Gastrocnemius medialis (tissue), 4 donors: Measurements from ENCODE around the gene RYR2. TPM values are rescaled to one million over a fixed set of nuclear protein-coding genes. Genes with fewer than 3 reads are reported as not detected.

Source experiments
- ATAC-seq, 2 donors: fragments of 150-250 bp; one replicate each; pipeline ENCODE4 v1.9.1; 2016
- DNase-seq, 2 donors: peaks; one replicate each; pipeline ENCODE4 v3.0.0-alpha.2; 2019
- H3K27ac ChIP-seq, 4 donors: fragments of 200-600 bp; sonication (generic); 1 replicate in 1 of 4; 2 replicates in 3 of 4; pipeline ENCODE4 v1.5.1; 2016 to 2018; ENCODE audit warnings: mild to moderate bottlenecking in 2 of 4, moderate library complexity in 1 of 4
- H3K27me3 ChIP-seq, 3 donors: fragments of 200-600 bp; sonication (generic) in 2 of 3; 1 replicate in 1 of 3; 2 replicates in 2 of 3; pipeline versions ENCODE4 v1.5.1 to v1.6.0; 2016 to 2019; ENCODE audit warnings: mild to moderate bottlenecking in 1 of 3, moderate library complexity in 1 of 3
- H3K36me3 ChIP-seq, 2 donors: fragments of 200-600 bp; sonication (generic) in 1 of 2; one replicate each; pipeline ENCODE4 v1.5.1; 2017 to 2018
- H3K4me1 ChIP-seq, 2 donors: fragments of 200-600 bp; sonication (generic) in 1 of 2; one replicate each; pipeline ENCODE4 v1.5.1; 2016 to 2017; ENCODE audit warnings: mild to moderate bottlenecking in 2 of 2
- H3K4me3 ChIP-seq, 4 donors: fragments of 200-600 bp; sonication (generic) in 3 of 4; 1 replicate in 1 of 4; 2 replicates in 3 of 4; pipeline ENCODE4 v1.5.1; 2016 to 2019; ENCODE audit warnings: mild to moderate bottlenecking in 2 of 4
- H3K9me3 ChIP-seq, 3 donors: fragments of 200-600 bp; sonication (generic) in 2 of 3; 1 replicate in 1 of 3; 2 replicates in 2 of 3; pipeline ENCODE4 v1.5.1; 2016 to 2019
- CTCF ChIP-seq, 5 experiments: fragments of 450-650 bp in 3 of 5; fragments of 200-600 bp in 2 of 5; sonication (generic) in 2 of 5; IDR thresholded peaks in 4 of 5; conservative IDR thresholded peaks in 1 of 5; 1 replicate in 4 of 5; 2 replicates in 1 of 5; pipeline ENCODE4 v1.5.1; 2016 to 2019; ENCODE audit warnings: antibody characterized with exemption in 5 of 5, mild to moderate bottlenecking in 3 of 5, moderate library complexity in 3 of 5
- POLR2A ChIP-seq, 2 donors: fragments of 450-650 bp; IDR thresholded peaks; one replicate each; pipeline ENCODE4 v1.6.1; 2017; ENCODE audit warnings: antibody characterized with exemption in 2 of 2, mild to moderate bottlenecking in 2 of 2, moderate library complexity in 2 of 2
- in situ Hi-C, 4 donors: fragments of 200-750 bp; cut with MboI; loops; one replicate each; pipeline versions ENCODE4 v1.15.0 to v1.8.0; 2017; ENCODE audit warnings: low sequenced_read_pairs in 4 of 4
- intact Hi-C: fragments of 100-400 bp; cut with DNase I; formaldehyde crosslinking; loops from one replicate; pipeline ENCODE4 v1.15.1; 2023; ENCODE audit warnings: low total_unique reads
- total RNA-seq, 4 donors: library from RNA; depleted of rRNA; stranded (reverse); fragments of >200 nt; gene quantifications; one replicate each; pipeline versions ENCODE4 v1.1.0 to v1.2.3, GENCODE V29; 2016

Gene RYR2
- total RNA-seq, 4 donors from 2014 or later: 0.04 to 0.16 (median 0.07) TPM

GRCh38 chr1:237794071-237794470, 752.1 kb downstream of the RYR2 start:
- Histone ChIP-seq H3K4me3 (no peak overlapping the region), H3K27me3 (no peaks in the 10 kb centered on the region), H3K4me1 (no peaks in the 10 kb centered on the region), H3K36me3 (no peaks in the 10 kb centered on the region), H3K9me3 (no peaks in the 10 kb centered on the region), H3K27ac (no peak overlapping the region)
- ATAC-seq (no peak), DNase-seq (no peak)
- in situ Hi-C loops (no loop called here), intact Hi-C loops (no loop called here)
- TF ChIP-seq POLR2A (IDR thresholded peaks at IDR 0.05) (no peak), CTCF (IDR thresholded peaks at IDR 0.05 in 4 of 5, conservative IDR thresholded peaks at IDR 0.05 in 1 of 5) (no peak)

GRCh38 chr1:237795558-237795957, 753.6 kb downstream of the RYR2 start:
- in situ Hi-C loops (no loop called here), intact Hi-C loops (no loop called here)
- Histone ChIP-seq H3K27me3 (no peaks in the 10 kb centered on the region), H3K27ac (no peak overlapping the region), H3K9me3 (no peaks in the 10 kb centered on the region), H3K4me1 (no peaks in the 10 kb centered on the region), H3K4me3 (no peak overlapping the region), H3K36me3 (no peaks in the 10 kb centered on the region)
- no peak for ATAC-seq
- no peak for DNase-seq
- TF ChIP-seq POLR2A (IDR thresholded peaks at IDR 0.05) (no peak), CTCF (IDR thresholded peaks at IDR 0.05 in 4 of 5, conservative IDR thresholded peaks at IDR 0.05 in 1 of 5) (no peak)

GRCh38 chr1:237799762-237800474, 757.9 kb downstream of the RYR2 start:
- H3K36me3 ChIP-seq: no peaks in the 10 kb centered on the region
- no peak for TF ChIP-seq POLR2A (IDR thresholded peaks at IDR 0.05)
- TF ChIP-seq CTCF (IDR thresholded peaks at IDR 0.05 in 4 of 5, conservative IDR thresholded peaks at IDR 0.05 in 1 of 5): no peak
- DNase-seq: no peak
- H3K4me3 ChIP-seq: no peak overlapping the region
- intact Hi-C loops (no loop called here), in situ Hi-C loops (no loop called here)
- H3K4me1 ChIP-seq: no peaks in the 10 kb centered on the region
- no peaks in the 10 kb centered on the region for H3K9me3 ChIP-seq
- ATAC-seq: no peak
- no peak overlapping the region for H3K27ac ChIP-seq
- H3K27me3 ChIP-seq: no peaks in the 10 kb centered on the region

DNA sequence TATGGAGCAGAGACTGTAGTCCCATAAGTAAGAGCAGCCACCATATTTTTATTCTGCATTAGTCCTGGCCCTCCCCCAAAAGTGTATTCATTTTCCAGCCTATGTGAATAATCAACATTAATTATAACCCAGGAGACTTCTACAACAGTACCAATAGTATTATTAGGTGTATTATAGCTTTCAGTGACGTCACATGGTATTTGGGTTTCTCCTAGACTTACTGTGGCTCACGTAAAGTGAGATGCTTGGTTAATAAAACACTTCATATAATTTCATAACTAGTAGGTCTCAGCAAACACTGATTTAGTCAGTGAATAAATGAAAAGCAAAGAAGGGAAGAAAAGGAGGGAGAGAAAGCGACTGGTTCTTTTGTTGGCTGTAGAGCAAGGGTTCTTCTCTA, 762.5 kb downstream of the RYR2 start:
- no peak overlapping the region for H3K4me3 ChIP-seq
- no peaks in the 10 kb centered on the region for H3K4me1 ChIP-seq
- TF ChIP-seq CTCF (IDR thresholded peaks at IDR 0.05 in 4 of 5, conservative IDR thresholded peaks at IDR 0.05 in 1 of 5): no peak
- intact Hi-C loops: no loop called here
- H3K27ac ChIP-seq: no peak overlapping the region
- no peaks in the 10 kb centered on the region for H3K9me3 ChIP-seq
- no peak for DNase-seq
- no peaks in the 10 kb centered on the region for H3K27me3 ChIP-seq
- ATAC-seq: no peak
- in situ Hi-C loops: no loop called here
- no peaks in the 10 kb centered on the region for H3K36me3 ChIP-seq

DNA sequence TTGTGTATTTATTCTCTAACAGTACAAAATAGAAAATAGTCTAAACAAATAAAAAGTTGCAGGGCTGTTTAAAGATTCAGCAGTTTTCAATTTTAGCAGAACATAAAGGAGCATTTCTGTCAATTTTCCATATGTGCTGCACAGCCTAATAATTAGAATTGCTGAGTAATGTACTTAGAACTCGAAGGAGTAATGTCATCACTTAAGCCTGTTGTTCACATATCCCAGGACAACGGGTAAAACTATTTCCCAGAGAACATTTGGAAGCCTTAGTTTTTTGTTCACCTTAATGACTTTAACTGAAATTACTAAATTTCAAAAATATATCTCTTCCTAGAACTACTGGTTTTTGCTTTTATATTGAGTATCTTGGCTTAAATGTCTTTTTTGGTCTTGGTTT, 767.1 kb downstream of the RYR2 start:
- ATAC-seq (no peak), DNase-seq (no peak)
- in situ Hi-C loops (no loop called here), intact Hi-C loops (no loop called here)
- Histone ChIP-seq H3K4me1 (no peaks in the 10 kb centered on the region), H3K36me3 (no peaks in the 10 kb centered on the region), H3K9me3 (no peaks in the 10 kb centered on the region), H3K27me3 (no peaks in the 10 kb centered on the region), H3K4me3 (no peak overlapping the region), H3K27ac (no peak overlapping the region)
- no peak for TF ChIP-seq POLR2A (IDR thresholded peaks at IDR 0.05)
- TF ChIP-seq CTCF (IDR thresholded peaks at IDR 0.05 in 4 of 5, conservative IDR thresholded peaks at IDR 0.05 in 1 of 5): no peak
